Cardiac fibroblast (primary cell): ENCODE measurements around the gene SVIL.
A peak's percentile ranks its signal among the peaks of the same experiment; 100 is the strongest.

ENCODE experiments used
- DNase-seq, 2 donors: peaks; one replicate each; pipeline versions ENCODE4 v3.0.0 to v3.0.0-alpha.2; 2010; ENCODE audit warnings: low read depth in 2 of 2
- H3K4me3 ChIP-seq, 2 donors: replicated peaks in 1 of 2; 1 replicate in 1 of 2; 2 replicates in 1 of 2; pipeline ENCODE4 v1.5.1; 2011; ENCODE audit warnings: low read depth in 2 of 2, low read length in 2 of 2, mild to moderate bottlenecking in 2 of 2, moderate library complexity in 1 of 2
- CTCF ChIP-seq: IDR thresholded peaks from one replicate; pipeline ENCODE4 v1.5.1; 2011; ENCODE audit warnings: low read depth, mild to moderate bottlenecking, low read length, inconsistent platforms

The SVIL gene

GRCh38 chr10:29600821-29601220 is 34.0 kb downstream of the SVIL start:
- TF ChIP-seq CTCF: no peak
- no peak overlapping the region for H3K4me3 ChIP-seq
- peak in 1 of 2 donors; percentile 25 for DNase-seq

- peak in 1 of 2 donors; percentile 62 for DNase-seq
- no peak for TF ChIP-seq CTCF
- H3K4me3 ChIP-seq: no peak overlapping the region
These were observed 34.7 kb downstream of the SVIL start for GRCh38 chr10:29600067-29600466.

- peak; percentile 61 to 82 for DNase-seq
These were observed 35.9 kb downstream of the SVIL start for GRCh38 chr10:29598851-29599311.

GRCh38 chr10:29596826-29597225 is 37.9 kb downstream of the SVIL start:
- no peak for DNase-seq
- no peak overlapping the region for H3K4me3 ChIP-seq
- TF ChIP-seq CTCF: no peak

More at GRCh38 chr10:29598851-29599311, 35.9 kb downstream of the SVIL start:
- H3K4me3 ChIP-seq: no peak overlapping the region
- TF ChIP-seq CTCF: no peak

GRCh38 chr10:29596356-29596755 is 38.4 kb downstream of the SVIL start:
- no peak for DNase-seq
- H3K4me3 ChIP-seq: no peak overlapping the region
- TF ChIP-seq CTCF: no peak

- TF ChIP-seq CTCF: no peak
- H3K4me3 ChIP-seq: no peak overlapping the region
These were observed 39.0 kb downstream of the SVIL start for GRCh38 chr10:29595636-29596225.

GRCh38 chr10:29595146-29595545 is 39.6 kb downstream of the SVIL start:
- TF ChIP-seq CTCF: no peak
- no peak overlapping the region for H3K4me3 ChIP-seq
- no peak for DNase-seq

More at GRCh38 chr10:29595636-29596225, 39.0 kb downstream of the SVIL start:
- no peak for DNase-seq
